Gastroesophageal sphincter (tissue), 4 donors: ENCODE results near the gene ARV1. TPM values are rescaled to one million over a fixed set of nuclear protein-coding genes. Genes with fewer than 3 reads are reported as not detected.

ENCODE experiments used
- ATAC-seq: fragments of 150-250 bp; one replicate; pipeline ENCODE4 v1.9.1; 2016; ENCODE audit warnings: mild to moderate bottlenecking, moderate library complexity
- H3K27ac ChIP-seq, 4 donors: fragments of 200-600 bp; sonication (generic) in 3 of 4; 1 replicate in 3 of 4; 2 replicates in 1 of 4; pipeline ENCODE4 v1.5.1; 2016 to 2019
- H3K27me3 ChIP-seq: fragments of 200-600 bp; sonication (generic); one replicate; pipeline ENCODE4 v1.5.1; 2019
- H3K36me3 ChIP-seq, 2 donors: fragments of 200-600 bp; sonication (generic); one replicate each; pipeline ENCODE4 v1.5.1; 2019; ENCODE audit warnings: control low read depth in 1 of 2
- H3K4me1 ChIP-seq, 3 donors: fragments of 200-600 bp; sonication (generic); 1 replicate in 2 of 3; 2 replicates in 1 of 3; pipeline ENCODE4 v1.5.1; 2016 to 2019; ENCODE audit warnings: control low read depth in 2 of 3
- H3K4me3 ChIP-seq, 2 donors: fragments of 200-600 bp; sonication (generic); one replicate each; pipeline ENCODE4 v1.5.1; 2019; ENCODE audit warnings: mild to moderate bottlenecking in 1 of 2, moderate library complexity in 1 of 2
- H3K9me3 ChIP-seq, 3 donors: fragments of 200-600 bp; sonication (generic); one replicate each; pipeline ENCODE4 v1.5.1; 2017 to 2019; ENCODE audit warnings: control low read depth in 2 of 3
- EP300 ChIP-seq: sonication (generic); formaldehyde crosslinking; IDR thresholded peaks from one replicate; pipeline ENCODE4 v1.6.1; 2017; ENCODE audit warnings: antibody characterized with exemption, mild to moderate bottlenecking
- POLR2A ChIP-seq, 2 donors: fragments of 450-650 bp; IDR thresholded peaks; one replicate each; pipeline ENCODE4 v1.6.1; 2017; ENCODE audit warnings: antibody characterized with exemption in 2 of 2, mild to moderate bottlenecking in 2 of 2, moderate library complexity in 1 of 2
- POLR2AphosphoS5 ChIP-seq: sonication (generic); formaldehyde crosslinking; IDR thresholded peaks from one replicate; pipeline ENCODE4 v1.6.1; 2017; ENCODE audit warnings: antibody characterized with exemption
- WGBS, 2 donors: methylation state at CpG; one replicate each; pipeline ENCODE4 v1.1.5; 2018; ENCODE audit warnings: low coverage in 1 of 2; 5-methylcytosine and 5-hydroxymethylcytosine counted together
- total RNA-seq, 4 donors: library from RNA; depleted of rRNA; stranded (reverse); fragments of >200 nt; gene quantifications; one replicate each; pipeline ENCODE4 v1.1.0, GENCODE V29; 2016
- TF ChIP-seq, protein P1 (sequence below), 4 experiments: fragments of 200-600 bp in 2 of 4; fragments of 450-650 bp in 2 of 4; sonication (generic) in 1 of 4; IDR thresholded peaks; one replicate each; pipeline ENCODE4 v1.5.1; 2017 to 2019; ENCODE audit warnings: antibody characterized with exemption in 4 of 4, mild to moderate bottlenecking in 2 of 4, moderate library complexity in 2 of 4

The ARV1 gene
- total RNA-seq, 4 donors from 2014 or later, result 10.5 to 37.4 (median 20.5) TPM

DNA sequence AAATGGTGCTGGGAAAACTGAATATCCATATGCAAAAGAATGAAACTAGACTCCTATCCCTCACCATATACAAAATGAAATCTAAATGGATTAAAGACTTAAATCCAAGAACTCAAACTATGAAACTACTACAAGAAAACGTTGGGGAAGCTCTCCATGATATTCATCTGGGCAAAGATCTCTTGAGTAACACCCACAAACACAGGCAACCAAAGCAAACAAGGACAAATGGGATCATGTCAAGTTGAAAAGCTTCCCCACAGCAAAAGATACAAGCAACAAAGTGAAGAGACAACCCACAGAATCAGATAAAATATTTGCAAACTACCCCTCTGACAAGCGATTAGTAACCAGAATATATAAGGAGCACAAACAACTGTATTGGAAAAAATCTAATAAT, 14.0 kb upstream of the ARV1 start:
- TF ChIP-seq, protein P1, sequence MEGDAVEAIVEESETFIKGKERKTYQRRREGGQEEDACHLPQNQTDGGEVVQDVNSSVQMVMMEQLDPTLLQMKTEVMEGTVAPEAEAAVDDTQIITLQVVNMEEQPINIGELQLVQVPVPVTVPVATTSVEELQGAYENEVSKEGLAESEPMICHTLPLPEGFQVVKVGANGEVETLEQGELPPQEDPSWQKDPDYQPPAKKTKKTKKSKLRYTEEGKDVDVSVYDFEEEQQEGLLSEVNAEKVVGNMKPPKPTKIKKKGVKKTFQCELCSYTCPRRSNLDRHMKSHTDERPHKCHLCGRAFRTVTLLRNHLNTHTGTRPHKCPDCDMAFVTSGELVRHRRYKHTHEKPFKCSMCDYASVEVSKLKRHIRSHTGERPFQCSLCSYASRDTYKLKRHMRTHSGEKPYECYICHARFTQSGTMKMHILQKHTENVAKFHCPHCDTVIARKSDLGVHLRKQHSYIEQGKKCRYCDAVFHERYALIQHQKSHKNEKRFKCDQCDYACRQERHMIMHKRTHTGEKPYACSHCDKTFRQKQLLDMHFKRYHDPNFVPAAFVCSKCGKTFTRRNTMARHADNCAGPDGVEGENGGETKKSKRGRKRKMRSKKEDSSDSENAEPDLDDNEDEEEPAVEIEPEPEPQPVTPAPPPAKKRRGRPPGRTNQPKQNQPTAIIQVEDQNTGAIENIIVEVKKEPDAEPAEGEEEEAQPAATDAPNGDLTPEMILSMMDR (IDR thresholded peaks at IDR 0.05), result no peak
- no peak for TF ChIP-seq EP300
- TF ChIP-seq POLR2A (IDR thresholded peaks at IDR 0.05), result no peak
- no peak for TF ChIP-seq POLR2AphosphoS5
- no peaks in the 10 kb centered on the region for H3K9me3 ChIP-seq
- 36 to 43% methylated on average over 2 of the region's 2 CpGs for WGBS, 2 donors
- no peaks in the 10 kb centered on the region for H3K4me1 ChIP-seq
- peaks cover 0 to 15% of the 10 kb centered on the region in 2 donors for H3K36me3 ChIP-seq
- no peak for ATAC-seq
- no peaks in the 10 kb centered on the region for H3K27me3 ChIP-seq
- H3K27ac ChIP-seq, result no peak overlapping the region
- no peak overlapping the region for H3K4me3 ChIP-seq

DNA sequence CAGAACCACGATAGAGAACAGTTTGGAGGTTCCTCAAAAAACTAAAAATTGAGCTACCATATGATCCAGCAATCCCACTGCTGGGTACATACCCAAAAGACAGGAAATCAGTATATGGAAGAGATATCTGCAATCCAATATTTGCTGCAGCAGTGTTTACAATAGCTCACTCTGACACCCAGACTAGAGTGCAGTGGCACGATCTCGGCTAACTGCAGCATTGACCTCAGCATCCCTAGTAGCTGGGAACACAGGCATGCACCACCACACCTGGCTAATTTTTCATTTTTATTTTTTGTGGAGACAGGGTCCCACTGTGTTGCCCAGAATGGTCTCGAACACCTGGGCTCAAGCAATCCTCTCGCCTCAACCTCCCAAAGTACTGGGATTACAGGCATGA, 13.4 kb upstream of the ARV1 start:
- no peak overlapping the region for H3K27ac ChIP-seq
- H3K36me3 ChIP-seq, result peaks cover 0 to 9% of the 10 kb centered on the region in 2 donors
- no peaks in the 10 kb centered on the region for H3K4me1 ChIP-seq
- 92 to 98% methylated on average over 5 of the region's 5 CpGs for WGBS, 2 donors
- TF ChIP-seq POLR2A (IDR thresholded peaks at IDR 0.05), result no peak
- TF ChIP-seq, protein P1 (IDR thresholded peaks at IDR 0.05), result no peak
- TF ChIP-seq EP300, result no peak
- no peak for TF ChIP-seq POLR2AphosphoS5
- ATAC-seq, result no peak
- H3K4me3 ChIP-seq, result no peak overlapping the region
- no peaks in the 10 kb centered on the region for H3K27me3 ChIP-seq
- no peaks in the 10 kb centered on the region for H3K9me3 ChIP-seq

DNA sequence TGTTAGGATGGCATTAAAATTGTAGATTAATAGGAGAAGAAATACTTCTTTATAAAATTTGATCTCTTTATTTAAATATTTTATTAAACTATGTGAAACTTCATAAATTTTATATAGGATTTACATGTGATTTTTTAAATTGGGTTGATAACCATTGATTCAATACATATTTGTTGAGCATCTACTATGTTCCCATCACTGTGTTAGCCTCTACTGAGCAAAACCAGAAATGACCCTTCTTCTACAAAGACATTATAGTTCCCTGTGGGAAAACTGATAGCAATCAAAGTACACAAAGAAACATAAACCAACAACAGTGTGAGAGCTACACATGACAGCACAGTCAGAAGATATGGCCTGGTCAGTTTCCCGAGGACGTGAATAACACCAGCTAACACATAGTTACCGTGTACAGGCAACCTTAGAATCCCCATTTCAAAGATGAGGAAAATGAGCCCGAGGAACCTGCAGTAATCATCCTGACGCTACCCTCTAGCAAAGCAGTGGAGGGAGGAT, 12.5 kb upstream of the ARV1 start:
- TF ChIP-seq, protein P1 (IDR thresholded peaks at IDR 0.05), result no peak
- TF ChIP-seq POLR2A (IDR thresholded peaks at IDR 0.05) (no peak), EP300 (no peak), POLR2AphosphoS5 (no peak)
- Histone ChIP-seq H3K27me3 (no peaks in the 10 kb centered on the region), H3K9me3 (no peaks in the 10 kb centered on the region), H3K4me3 (no peak overlapping the region), H3K27ac (no peak overlapping the region), H3K4me1 (no peaks in the 10 kb centered on the region), H3K36me3 (no peaks in the 10 kb centered on the region)
- WGBS, 2 donors, result 88 to 93% methylated on average over 5 of the region's 5 CpGs
- ATAC-seq, result no peak

DNA sequence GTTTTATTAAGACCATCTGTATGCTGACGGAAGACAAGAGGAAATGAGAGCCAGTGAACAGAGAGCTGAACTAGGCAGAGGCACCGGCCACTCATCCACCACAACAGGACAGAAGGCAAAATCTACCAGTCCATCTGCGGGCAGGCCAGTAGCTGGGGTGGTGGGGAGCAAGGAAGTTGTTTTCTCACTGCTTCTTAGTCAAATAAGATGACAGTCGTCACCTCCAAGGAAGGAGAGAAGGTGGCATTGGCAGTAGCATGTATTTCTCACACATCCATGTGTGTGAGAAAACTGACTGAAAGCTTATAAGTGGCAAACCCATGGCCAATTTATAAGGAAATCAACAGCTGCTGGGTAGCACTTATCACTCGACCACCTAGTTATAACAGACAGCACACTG, 8.5 kb upstream of the ARV1 start:
- no peaks in the 10 kb centered on the region for H3K27me3 ChIP-seq
- TF ChIP-seq, protein P1 (IDR thresholded peaks at IDR 0.05), result no peak
- TF ChIP-seq POLR2AphosphoS5 (no peak), EP300 (no peak), POLR2A (IDR thresholded peaks at IDR 0.05) (no peak)
- H3K36me3 ChIP-seq, result no peaks in the 10 kb centered on the region
- H3K4me3 ChIP-seq, result no peak overlapping the region
- H3K4me1 ChIP-seq, result no peaks in the 10 kb centered on the region
- no peak for ATAC-seq
- WGBS, 2 donors, result 97 to 100% methylated on average over 1 to 3 of the region's 5 CpGs
- no peaks in the 10 kb centered on the region for H3K9me3 ChIP-seq
- H3K27ac ChIP-seq, result no peak overlapping the region

DNA sequence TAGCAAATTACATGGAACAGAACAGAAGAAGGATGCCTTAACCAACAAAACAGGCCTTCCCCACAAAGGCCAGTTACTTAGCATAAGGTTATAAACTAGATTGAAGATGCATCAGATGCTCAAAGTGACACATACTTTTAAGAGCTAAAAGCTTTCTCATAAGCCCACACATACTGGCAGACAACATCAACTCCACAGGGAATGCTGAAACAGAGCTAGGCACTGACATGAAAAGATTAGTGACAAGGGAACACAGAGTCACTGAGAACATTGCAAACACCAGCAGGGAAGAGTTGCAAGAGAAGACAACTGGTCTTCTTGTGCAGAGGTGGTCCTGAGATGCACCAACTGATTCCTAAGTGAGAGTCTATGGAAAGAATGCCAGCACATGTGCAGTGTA, 7.1 kb upstream of the ARV1 start:
- H3K27ac ChIP-seq, result no peak overlapping the region
- TF ChIP-seq POLR2A (IDR thresholded peaks at IDR 0.05) (no peak), POLR2AphosphoS5 (no peak), EP300 (no peak)
- TF ChIP-seq, protein P1 (IDR thresholded peaks at IDR 0.05), result no peak
- H3K9me3 ChIP-seq, result no peaks in the 10 kb centered on the region
- H3K4me3 ChIP-seq, result no peak overlapping the region
- no peak for ATAC-seq
- no peaks in the 10 kb centered on the region for H3K27me3 ChIP-seq
- peaks cover 0 to 9% of the 10 kb centered on the region in 2 donors for H3K36me3 ChIP-seq
- peaks cover 0 to 3% (median 0%) of the 10 kb centered on the region in 3 donors for H3K4me1 ChIP-seq
